DOHH2 (cell line): Measurements from ENCODE around the gene B3GAT2.
"Not testable (repeated sequence)": the region's sequence is repeated elsewhere in the genome, so short reads cannot be mapped to it uniquely, and the experiment has no call there.

Experiments
- EZH2phosphoT487 ChIP-seq: fragments of 200-600 bp; sonication (generic); IDR thresholded peaks from 2 replicates; pipeline ENCODE4 v1.6.1; 2017; ENCODE audit warnings: borderline replicate concordance, mild to moderate bottlenecking, antibody characterized with exemption, low read length, moderate library complexity, mixed read lengths
- TF ChIP-seq, protein P1 (sequence below): fragments of 200-600 bp; sonication (generic); IDR thresholded peaks from one replicate; pipeline ENCODE4 v1.5.1; 2014; ENCODE audit warnings: antibody characterized with exemption, mild to moderate bottlenecking, low read depth, low read length; ENCODE audit not compliant: poor library complexity, severe bottlenecking

DNA sequence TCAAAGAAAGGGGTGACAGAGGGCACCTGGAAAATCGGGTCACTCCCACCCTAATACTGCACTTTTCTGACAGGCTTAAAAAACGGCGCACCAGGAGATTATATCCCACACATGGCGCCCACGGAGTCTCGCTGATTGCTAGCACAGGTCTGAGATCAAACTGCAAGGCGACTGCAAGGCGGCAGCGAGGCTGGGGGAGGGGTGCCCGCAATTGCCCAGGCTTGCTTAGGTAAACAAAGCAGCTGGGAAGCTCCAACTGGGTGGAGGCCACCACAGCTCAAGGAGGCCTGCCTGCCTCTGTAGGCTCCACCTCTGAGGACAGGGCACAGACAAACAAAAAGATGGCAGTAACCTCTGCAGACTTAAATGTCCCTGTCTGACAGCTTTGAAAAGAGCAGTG is 12.5 kb downstream of the B3GAT2 start:
- TF ChIP-seq, protein P1, sequence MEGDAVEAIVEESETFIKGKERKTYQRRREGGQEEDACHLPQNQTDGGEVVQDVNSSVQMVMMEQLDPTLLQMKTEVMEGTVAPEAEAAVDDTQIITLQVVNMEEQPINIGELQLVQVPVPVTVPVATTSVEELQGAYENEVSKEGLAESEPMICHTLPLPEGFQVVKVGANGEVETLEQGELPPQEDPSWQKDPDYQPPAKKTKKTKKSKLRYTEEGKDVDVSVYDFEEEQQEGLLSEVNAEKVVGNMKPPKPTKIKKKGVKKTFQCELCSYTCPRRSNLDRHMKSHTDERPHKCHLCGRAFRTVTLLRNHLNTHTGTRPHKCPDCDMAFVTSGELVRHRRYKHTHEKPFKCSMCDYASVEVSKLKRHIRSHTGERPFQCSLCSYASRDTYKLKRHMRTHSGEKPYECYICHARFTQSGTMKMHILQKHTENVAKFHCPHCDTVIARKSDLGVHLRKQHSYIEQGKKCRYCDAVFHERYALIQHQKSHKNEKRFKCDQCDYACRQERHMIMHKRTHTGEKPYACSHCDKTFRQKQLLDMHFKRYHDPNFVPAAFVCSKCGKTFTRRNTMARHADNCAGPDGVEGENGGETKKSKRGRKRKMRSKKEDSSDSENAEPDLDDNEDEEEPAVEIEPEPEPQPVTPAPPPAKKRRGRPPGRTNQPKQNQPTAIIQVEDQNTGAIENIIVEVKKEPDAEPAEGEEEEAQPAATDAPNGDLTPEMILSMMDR: not testable (repeated sequence)
- not testable (repeated sequence) for TF ChIP-seq EZH2phosphoT487
